HL-60 (cell line): Measurements from ENCODE around the gene SUMF1.

Experiments used
- GABPA ChIP-seq: IDR thresholded peaks from 2 replicates; pipeline ENCODE4 v1.6.1; 2012; ENCODE audit warnings: low read depth
- POLR2AphosphoS5 ChIP-seq: IDR thresholded peaks from 2 replicates; pipeline ENCODE4 v1.6.1; 2012; ENCODE audit warnings: low read depth
- TF ChIP-seq, protein P1 (sequence below): IDR thresholded peaks from one replicate; pipeline ENCODE4 v1.5.1; 2011; ENCODE audit warnings: low read length, control low read depth, inconsistent platforms; ENCODE audit not compliant: insufficient read depth
- TF ChIP-seq, protein P2 (sequence below): IDR thresholded peaks from 2 replicates; pipeline ENCODE4 v1.6.1; 2012; ENCODE audit warnings: low read depth; ENCODE audit not compliant: insufficient replicate concordance

DNA sequence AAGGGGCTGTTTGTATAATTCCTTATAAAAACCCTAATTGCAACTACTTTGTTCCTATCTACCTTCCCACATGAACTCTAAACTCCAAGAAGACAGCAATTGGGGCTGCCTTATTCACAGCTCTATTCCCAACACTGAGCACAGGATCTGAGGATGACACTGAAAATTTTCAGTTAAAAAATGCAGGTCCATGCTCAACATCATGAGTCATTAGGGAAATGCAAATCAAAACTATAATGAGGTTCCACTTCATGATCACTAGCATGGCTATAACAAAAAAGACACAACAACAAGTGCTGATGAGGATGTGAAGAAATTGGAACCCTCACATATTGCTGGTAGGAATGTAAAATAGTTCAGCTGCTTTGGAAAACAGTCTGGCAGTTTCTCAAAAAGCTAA, 12.9 kb downstream of the SUMF1 start:
- TF ChIP-seq, protein P1, sequence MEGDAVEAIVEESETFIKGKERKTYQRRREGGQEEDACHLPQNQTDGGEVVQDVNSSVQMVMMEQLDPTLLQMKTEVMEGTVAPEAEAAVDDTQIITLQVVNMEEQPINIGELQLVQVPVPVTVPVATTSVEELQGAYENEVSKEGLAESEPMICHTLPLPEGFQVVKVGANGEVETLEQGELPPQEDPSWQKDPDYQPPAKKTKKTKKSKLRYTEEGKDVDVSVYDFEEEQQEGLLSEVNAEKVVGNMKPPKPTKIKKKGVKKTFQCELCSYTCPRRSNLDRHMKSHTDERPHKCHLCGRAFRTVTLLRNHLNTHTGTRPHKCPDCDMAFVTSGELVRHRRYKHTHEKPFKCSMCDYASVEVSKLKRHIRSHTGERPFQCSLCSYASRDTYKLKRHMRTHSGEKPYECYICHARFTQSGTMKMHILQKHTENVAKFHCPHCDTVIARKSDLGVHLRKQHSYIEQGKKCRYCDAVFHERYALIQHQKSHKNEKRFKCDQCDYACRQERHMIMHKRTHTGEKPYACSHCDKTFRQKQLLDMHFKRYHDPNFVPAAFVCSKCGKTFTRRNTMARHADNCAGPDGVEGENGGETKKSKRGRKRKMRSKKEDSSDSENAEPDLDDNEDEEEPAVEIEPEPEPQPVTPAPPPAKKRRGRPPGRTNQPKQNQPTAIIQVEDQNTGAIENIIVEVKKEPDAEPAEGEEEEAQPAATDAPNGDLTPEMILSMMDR, result no peak
- no peak for TF ChIP-seq POLR2AphosphoS5
- no peak for TF ChIP-seq GABPA
- TF ChIP-seq, protein P2, sequence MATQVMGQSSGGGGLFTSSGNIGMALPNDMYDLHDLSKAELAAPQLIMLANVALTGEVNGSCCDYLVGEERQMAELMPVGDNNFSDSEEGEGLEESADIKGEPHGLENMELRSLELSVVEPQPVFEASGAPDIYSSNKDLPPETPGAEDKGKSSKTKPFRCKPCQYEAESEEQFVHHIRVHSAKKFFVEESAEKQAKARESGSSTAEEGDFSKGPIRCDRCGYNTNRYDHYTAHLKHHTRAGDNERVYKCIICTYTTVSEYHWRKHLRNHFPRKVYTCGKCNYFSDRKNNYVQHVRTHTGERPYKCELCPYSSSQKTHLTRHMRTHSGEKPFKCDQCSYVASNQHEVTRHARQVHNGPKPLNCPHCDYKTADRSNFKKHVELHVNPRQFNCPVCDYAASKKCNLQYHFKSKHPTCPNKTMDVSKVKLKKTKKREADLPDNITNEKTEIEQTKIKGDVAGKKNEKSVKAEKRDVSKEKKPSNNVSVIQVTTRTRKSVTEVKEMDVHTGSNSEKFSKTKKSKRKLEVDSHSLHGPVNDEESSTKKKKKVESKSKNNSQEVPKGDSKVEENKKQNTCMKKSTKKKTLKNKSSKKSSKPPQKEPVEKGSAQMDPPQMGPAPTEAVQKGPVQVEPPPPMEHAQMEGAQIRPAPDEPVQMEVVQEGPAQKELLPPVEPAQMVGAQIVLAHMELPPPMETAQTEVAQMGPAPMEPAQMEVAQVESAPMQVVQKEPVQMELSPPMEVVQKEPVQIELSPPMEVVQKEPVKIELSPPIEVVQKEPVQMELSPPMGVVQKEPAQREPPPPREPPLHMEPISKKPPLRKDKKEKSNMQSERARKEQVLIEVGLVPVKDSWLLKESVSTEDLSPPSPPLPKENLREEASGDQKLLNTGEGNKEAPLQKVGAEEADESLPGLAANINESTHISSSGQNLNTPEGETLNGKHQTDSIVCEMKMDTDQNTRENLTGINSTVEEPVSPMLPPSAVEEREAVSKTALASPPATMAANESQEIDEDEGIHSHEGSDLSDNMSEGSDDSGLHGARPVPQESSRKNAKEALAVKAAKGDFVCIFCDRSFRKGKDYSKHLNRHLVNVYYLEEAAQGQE, result no peak
